Measurements from ENCODE around the gene CNTROB.
"Not testable (repeated sequence)": the region's sequence is repeated elsewhere in the genome, so short reads cannot be mapped to it uniquely, and the experiment has no call there.

Gene CNTROB

GRCh38 chr17:7947651-7948050 is 15.6 kb downstream of the CNTROB start:
- H3K9me3 ChIP-seq (replicated peaks; ENCODE audit: low read length) = no peaks in the 10 kb centered on the region

DNA sequence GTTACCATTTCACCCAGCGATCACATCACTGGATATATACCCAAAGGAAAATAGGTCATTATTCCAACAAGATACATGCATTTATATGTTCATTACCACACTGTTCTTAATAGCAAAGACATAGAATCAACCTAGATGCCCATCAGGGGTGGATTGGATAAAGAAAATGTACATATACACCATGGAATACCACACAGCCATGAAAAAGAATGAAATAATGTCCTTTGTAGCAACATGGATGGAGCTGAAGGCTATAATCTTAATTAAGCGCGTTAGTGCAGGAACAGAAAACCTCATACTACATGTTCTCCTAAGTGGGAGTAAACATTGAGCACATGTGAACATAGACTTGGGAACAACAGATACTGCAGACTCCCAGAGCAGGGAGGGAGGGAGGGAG is 18.6 kb downstream of the CNTROB start:
- Histone ChIP-seq H3K4me1 (ENCODE audit: control insufficient read depth, insufficient read depth, low read length) (no peaks in the 10 kb centered on the region), H3K4me2 (ENCODE audit: low read length) (no peak overlapping the region), H3K9me3 (replicated peaks; ENCODE audit: low read length) (no peaks in the 10 kb centered on the region), H3K27me3 (ENCODE audit: control insufficient read depth, insufficient read depth, low read length) (no peaks in the 10 kb centered on the region), H3K4me3 (ENCODE audit: low read length) (no peak overlapping the region), H3K36me3 (ENCODE audit: insufficient read depth, low read length) (peaks cover 44% of the 10 kb centered on the region), H3K9ac (ENCODE audit: low read depth, low read length) (no peak overlapping the region)

More at GRCh38 chr17:7947651-7948050, 15.6 kb downstream of the CNTROB start:
- H3K27me3 ChIP-seq (ENCODE audit: control insufficient read depth, insufficient read depth, low read length) = no peaks in the 10 kb centered on the region
- H3K4me3 ChIP-seq (ENCODE audit: low read length) = no peak overlapping the region
- H3K36me3 ChIP-seq (ENCODE audit: insufficient read depth, low read length) = peaks cover 66% of the 10 kb centered on the region
- H3K4me2 ChIP-seq (ENCODE audit: low read length) = no peak overlapping the region
- no peaks in the 10 kb centered on the region for H3K4me1 ChIP-seq (ENCODE audit: control insufficient read depth, insufficient read depth, low read length)
- no peak overlapping the region for H3K9ac ChIP-seq (ENCODE audit: low read depth, low read length)

- Histone ChIP-seq H3K9ac (ENCODE audit: low read depth, low read length) (no peak overlapping the region), H3K36me3 (ENCODE audit: insufficient read depth, low read length) (peaks cover 37% of the 10 kb centered on the region), H3K4me1 (ENCODE audit: control insufficient read depth, insufficient read depth, low read length) (no peaks in the 10 kb centered on the region), H3K27me3 (ENCODE audit: control insufficient read depth, insufficient read depth, low read length) (no peaks in the 10 kb centered on the region), H3K4me3 (ENCODE audit: low read length) (no peak overlapping the region), H3K4me2 (ENCODE audit: low read length) (no peak overlapping the region), H3K9me3 (replicated peaks; ENCODE audit: low read length) (no peaks in the 10 kb centered on the region)
Measured at GRCh38 chr17:7951143-7951792, 19.3 kb downstream of the CNTROB start.

DNA sequence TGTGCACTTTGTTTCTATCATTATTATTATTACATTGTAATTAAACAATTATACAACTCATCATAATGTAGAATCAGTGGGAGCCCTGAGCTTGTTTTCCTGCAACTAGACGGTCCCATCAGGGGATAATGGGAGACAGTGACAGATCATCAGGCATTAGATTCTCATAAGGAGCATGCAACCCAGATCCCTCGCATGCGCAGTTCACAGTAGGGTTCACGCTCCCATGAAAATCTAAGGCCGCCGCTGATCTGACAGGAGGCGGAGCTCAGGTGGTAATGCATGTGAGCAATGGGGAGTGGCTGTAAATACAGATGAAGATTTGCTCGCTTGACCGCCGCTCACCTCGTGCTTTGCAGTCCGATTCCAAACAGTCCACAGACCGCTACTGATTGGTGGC is 21.3 kb downstream of the CNTROB start:
- not testable (repeated sequence) for H3K27me3 ChIP-seq (ENCODE audit: control insufficient read depth, insufficient read depth, low read length); H3K9ac ChIP-seq (ENCODE audit: low read depth, low read length); H3K4me1 ChIP-seq (ENCODE audit: control insufficient read depth, insufficient read depth, low read length); H3K4me2 ChIP-seq (ENCODE audit: low read length); H3K9me3 ChIP-seq (replicated peaks; ENCODE audit: low read length); H3K4me3 ChIP-seq (ENCODE audit: low read length)
- peaks cover 24% of the 10 kb centered on the region for H3K36me3 ChIP-seq (ENCODE audit: insufficient read depth, low read length)

DNA sequence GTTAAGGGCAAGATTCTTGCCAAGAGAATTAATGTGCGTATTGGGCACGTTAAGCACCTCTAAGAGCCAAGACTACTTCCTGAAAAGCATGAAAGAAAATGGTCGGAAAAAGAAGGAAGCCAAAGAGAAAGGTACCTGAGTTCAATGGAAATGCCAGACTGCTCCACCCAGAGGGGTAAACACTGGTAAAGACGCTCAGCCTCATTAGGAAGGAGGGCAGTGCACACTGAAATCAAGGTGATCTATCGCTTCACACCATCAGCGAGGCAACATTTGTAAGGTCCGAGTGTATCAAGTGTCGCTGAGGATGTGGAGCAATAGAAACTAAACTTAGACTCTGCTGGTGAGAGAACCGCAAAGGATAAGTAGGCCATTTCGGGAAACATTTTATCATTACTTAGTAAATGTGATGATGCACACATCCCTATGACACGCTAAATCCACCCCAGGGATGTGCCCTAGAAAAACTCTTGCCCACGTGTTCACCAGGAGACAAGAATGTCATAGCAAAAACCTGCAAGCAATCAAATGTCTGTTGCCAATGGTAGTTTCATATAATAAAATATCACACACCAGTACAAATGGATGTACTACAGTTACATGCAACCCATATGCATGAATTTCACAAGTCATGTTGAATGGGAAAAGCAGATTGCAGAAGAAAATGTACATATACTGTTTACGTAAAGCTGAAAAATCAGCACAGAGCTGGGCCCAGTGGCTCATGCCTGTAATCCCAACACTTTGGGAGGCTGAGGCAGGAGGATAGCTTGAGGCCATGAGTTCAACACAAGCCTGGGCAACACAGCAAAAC is 23.6 kb downstream of the CNTROB start:
- no peaks in the 10 kb centered on the region for H3K27me3 ChIP-seq (ENCODE audit: control insufficient read depth, insufficient read depth, low read length)

DNA sequence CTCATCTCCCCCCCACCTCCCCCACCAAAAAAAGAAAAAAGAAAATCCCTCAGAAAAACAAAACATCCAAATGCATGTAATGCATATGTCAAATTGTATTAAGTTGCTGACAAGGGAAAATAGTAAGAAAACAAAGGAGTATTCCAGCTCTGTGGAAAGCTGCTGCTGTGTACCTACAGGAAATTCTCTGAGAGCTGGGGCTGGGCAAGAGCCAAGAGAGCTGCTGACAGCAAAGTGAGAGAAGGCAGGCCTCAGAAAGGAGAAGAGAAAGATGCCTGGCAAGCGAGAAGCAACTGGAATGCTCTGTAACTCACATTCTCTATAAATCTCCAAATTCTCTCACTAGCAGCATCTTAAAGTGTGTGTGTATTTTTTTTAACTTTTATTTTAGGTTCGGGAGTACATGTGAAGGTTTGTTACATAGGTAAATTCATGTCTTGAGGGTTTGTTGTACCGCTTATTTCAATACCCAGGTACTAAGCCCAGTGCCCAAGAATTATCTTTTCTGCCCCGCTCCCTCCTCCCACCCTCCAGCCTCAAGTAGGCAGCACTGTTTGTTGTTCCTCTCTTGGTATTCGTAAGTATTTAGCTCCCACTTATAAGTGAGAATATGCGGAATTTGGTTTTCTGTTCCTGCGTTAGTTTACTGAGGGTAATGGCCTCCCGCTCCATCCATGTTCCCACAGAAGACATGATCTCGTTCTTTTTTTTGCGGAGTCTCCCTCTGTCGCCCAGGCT is 24.4 kb downstream of the CNTROB start:
- peaks cover 3% of the 10 kb centered on the region for H3K36me3 ChIP-seq (ENCODE audit: insufficient read depth, low read length)
- H3K4me2 ChIP-seq (ENCODE audit: low read length) = no peak overlapping the region
- no peaks in the 10 kb centered on the region for H3K4me1 ChIP-seq (ENCODE audit: control insufficient read depth, insufficient read depth, low read length)
- peaks cover 3% of the 10 kb centered on the region for H3K27me3 ChIP-seq (ENCODE audit: control insufficient read depth, insufficient read depth, low read length)
- H3K9me3 ChIP-seq (replicated peaks; ENCODE audit: low read length) = no peaks in the 10 kb centered on the region
- H3K9ac ChIP-seq (ENCODE audit: low read depth, low read length) = no peak overlapping the region
- H3K4me3 ChIP-seq (ENCODE audit: low read length) = no peak overlapping the region

More for the DNA sequence above, 23.6 kb downstream of the CNTROB start:
- H3K4me3 ChIP-seq (ENCODE audit: low read length) = no peak overlapping the region
- H3K36me3 ChIP-seq (ENCODE audit: insufficient read depth, low read length) = peaks cover 4% of the 10 kb centered on the region
- no peak overlapping the region for H3K4me2 ChIP-seq (ENCODE audit: low read length)
- H3K9me3 ChIP-seq (replicated peaks; ENCODE audit: low read length) = no peaks in the 10 kb centered on the region
- H3K4me1 ChIP-seq (ENCODE audit: control insufficient read depth, insufficient read depth, low read length) = no peaks in the 10 kb centered on the region
- no peak overlapping the region for H3K9ac ChIP-seq (ENCODE audit: low read depth, low read length)

DNA sequence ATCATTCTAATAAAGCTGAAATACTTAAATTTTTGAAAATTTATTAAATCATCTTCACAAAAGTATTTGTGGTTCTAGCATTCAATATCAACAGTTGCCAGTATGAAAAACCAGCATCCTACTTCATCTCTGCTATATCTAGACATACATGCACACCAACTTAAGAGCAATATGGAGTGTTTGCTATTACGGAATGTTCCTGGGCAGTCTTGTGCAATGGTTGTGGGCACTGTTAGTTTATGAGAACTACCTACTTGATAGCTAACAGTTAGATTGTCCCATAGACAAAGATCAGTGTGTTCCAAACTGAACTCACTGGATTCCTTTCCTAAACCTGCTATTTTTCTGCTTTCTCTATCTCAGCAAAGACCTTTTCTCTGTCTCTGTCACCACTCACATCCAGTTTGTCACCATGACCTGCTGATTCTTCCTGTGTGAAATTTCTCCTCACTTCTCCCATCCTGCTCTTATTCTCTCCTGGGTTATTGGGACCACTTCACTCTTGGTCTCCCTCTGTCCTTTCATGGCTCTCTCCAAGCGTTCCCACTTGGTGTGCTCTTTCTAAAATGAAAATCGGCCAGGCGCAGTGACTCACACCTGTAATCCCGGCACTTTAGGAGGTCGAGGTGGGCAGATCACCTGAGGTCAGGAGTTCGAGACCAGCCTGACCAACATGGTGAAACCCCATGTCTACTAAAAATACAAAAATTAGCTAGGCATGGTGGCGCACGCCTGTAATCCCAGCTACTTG is 27.7 kb downstream of the CNTROB start:
- no peaks in the 10 kb centered on the region for H3K4me1 ChIP-seq (ENCODE audit: control insufficient read depth, insufficient read depth, low read length)
- H3K9me3 ChIP-seq (replicated peaks; ENCODE audit: low read length) = no peaks in the 10 kb centered on the region
- H3K36me3 ChIP-seq (ENCODE audit: insufficient read depth, low read length) = no peaks in the 10 kb centered on the region
- no peak overlapping the region for H3K4me2 ChIP-seq (ENCODE audit: low read length)
- peaks cover 11% of the 10 kb centered on the region for H3K27me3 ChIP-seq (ENCODE audit: control insufficient read depth, insufficient read depth, low read length)
- no peak overlapping the region for H3K9ac ChIP-seq (ENCODE audit: low read depth, low read length)
- no peak overlapping the region for H3K4me3 ChIP-seq (ENCODE audit: low read length)

- no peaks in the 10 kb centered on the region for H3K36me3 ChIP-seq (ENCODE audit: insufficient read depth, low read length)
- peaks cover 11% of the 10 kb centered on the region for H3K27me3 ChIP-seq (ENCODE audit: control insufficient read depth, insufficient read depth, low read length)
- H3K9ac ChIP-seq (ENCODE audit: low read depth, low read length) = no peak overlapping the region
- no peaks in the 10 kb centered on the region for H3K9me3 ChIP-seq (replicated peaks; ENCODE audit: low read length)
- no peaks in the 10 kb centered on the region for H3K4me1 ChIP-seq (ENCODE audit: control insufficient read depth, insufficient read depth, low read length)
- H3K4me2 ChIP-seq (ENCODE audit: low read length) = no peak overlapping the region
- H3K4me3 ChIP-seq (ENCODE audit: low read length) = no peak overlapping the region
Measured at GRCh38 chr17:7961421-7961820, 29.4 kb downstream of the CNTROB start.

DNA sequence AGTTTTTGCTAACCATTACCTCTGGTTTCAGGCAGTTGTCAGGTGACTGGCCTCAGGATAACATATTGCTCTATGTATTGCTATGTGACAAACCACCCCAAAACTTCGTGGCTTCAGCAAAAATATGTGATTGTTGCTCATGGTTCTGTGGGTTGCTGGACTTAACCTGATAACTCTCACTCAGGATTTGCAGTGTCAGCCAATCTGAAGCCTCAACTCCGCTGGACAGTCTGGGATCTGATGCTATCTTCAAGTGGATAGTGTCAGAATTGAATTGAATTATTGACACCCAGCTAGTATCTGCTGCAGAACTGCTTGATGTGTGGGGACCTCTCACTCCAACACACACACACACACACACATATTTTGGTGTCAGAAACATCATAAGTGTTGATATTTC is 35.7 kb downstream of the CNTROB start:
- H3K4me1 ChIP-seq (ENCODE audit: control insufficient read depth, insufficient read depth, low read length) = no peaks in the 10 kb centered on the region
- H3K4me3 ChIP-seq (ENCODE audit: low read length) = no peak overlapping the region
- H3K9me3 ChIP-seq (replicated peaks; ENCODE audit: low read length) = no peaks in the 10 kb centered on the region
- H3K36me3 ChIP-seq (ENCODE audit: insufficient read depth, low read length) = no peaks in the 10 kb centered on the region
- peaks cover 3% of the 10 kb centered on the region for H3K27me3 ChIP-seq (ENCODE audit: control insufficient read depth, insufficient read depth, low read length)
- H3K4me2 ChIP-seq (ENCODE audit: low read length) = no peak overlapping the region
- no peak overlapping the region for H3K9ac ChIP-seq (ENCODE audit: low read depth, low read length)

GRCh38 chr17:7969433-7969832 is 37.4 kb downstream of the CNTROB start:
- H3K27me3 ChIP-seq (ENCODE audit: control insufficient read depth, insufficient read depth, low read length) = peaks cover 3% of the 10 kb centered on the region
- H3K4me3 ChIP-seq (ENCODE audit: low read length) = no peak overlapping the region
- H3K9ac ChIP-seq (ENCODE audit: low read depth, low read length) = no peak overlapping the region
- H3K36me3 ChIP-seq (ENCODE audit: insufficient read depth, low read length) = no peaks in the 10 kb centered on the region
- no peaks in the 10 kb centered on the region for H3K9me3 ChIP-seq (replicated peaks; ENCODE audit: low read length)
- no peaks in the 10 kb centered on the region for H3K4me1 ChIP-seq (ENCODE audit: control insufficient read depth, insufficient read depth, low read length)
- H3K4me2 ChIP-seq (ENCODE audit: low read length) = no peak overlapping the region

- Histone ChIP-seq H3K27me3 (ENCODE audit: control insufficient read depth, insufficient read depth, low read length) (peaks cover 3% of the 10 kb centered on the region), H3K9ac (ENCODE audit: low read depth, low read length) (no peak overlapping the region), H3K9me3 (replicated peaks; ENCODE audit: low read length) (peaks cover 5% of the 10 kb centered on the region), H3K36me3 (ENCODE audit: insufficient read depth, low read length) (no peaks in the 10 kb centered on the region), H3K4me1 (ENCODE audit: control insufficient read depth, insufficient read depth, low read length) (no peaks in the 10 kb centered on the region), H3K4me3 (ENCODE audit: low read length) (no peak overlapping the region), H3K4me2 (ENCODE audit: low read length) (no peak overlapping the region)
Measured at GRCh38 chr17:7971651-7972050, 39.6 kb downstream of the CNTROB start.
